ENCODE data around the gene CCT7. TPM values are rescaled to one million over a fixed set of nuclear protein-coding genes. Genes with fewer than 3 reads are reported as not detected.
"Not testable (repeated sequence)": the region's sequence is repeated elsewhere in the genome, so short reads cannot be mapped to it uniquely, and the experiment has no call there.

Gene CCT7
- total and polyA plus RNA-seq, 10 of the 15 experiments (the other 5 are each of a cell fraction or from before 2014, with no cell fraction given) = 206 to 598 (median 486) TPM

DNA sequence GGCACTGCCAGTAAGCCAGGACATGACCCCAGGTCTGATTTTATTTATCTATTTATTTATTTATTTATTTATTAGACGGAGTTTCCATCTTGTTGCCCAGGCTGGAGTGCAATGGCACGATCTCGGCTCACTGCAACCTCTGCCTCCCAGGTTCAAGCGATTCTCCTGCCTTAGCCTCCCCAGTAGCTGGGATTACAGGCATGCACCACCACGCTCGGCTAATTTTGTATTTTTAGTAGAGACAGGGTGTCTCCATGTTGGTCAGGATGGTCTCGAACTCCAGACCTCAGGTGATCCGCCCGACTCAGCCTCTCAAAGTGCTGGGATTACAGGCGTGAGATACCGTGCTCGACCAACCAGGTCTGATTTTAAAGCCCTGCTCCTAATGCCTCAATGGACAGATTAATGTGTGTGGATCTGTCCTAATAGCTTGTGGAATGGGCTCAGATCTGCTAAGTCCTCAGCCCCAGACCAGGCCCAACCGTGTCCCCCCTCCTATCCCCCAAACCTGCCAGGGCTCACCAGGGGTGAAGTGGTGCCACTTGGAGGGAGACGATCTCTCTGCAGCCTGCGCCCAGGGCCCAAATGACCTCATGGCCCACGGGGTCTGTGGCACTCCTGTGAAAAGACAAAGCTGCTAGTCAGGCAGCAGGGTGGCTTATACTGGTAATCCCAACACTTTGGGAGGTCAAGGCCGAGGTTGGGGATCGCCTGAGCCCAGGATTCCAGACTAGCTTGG, 28.8 kb downstream of the CCT7 start:
- H3K27me3 ChIP-seq (replicated peaks in 1 of 2; ENCODE audit: control insufficient read depth in 2 of 2, insufficient read depth in 2 of 2, low read length in 1 of 2); ATAC-seq; H3K4me2 ChIP-seq (ENCODE audit: control insufficient read depth, insufficient read depth); RAD21 ChIA-PET (ENCODE audit: unreplicated experiment); H3K4me1 ChIP-seq (ENCODE audit: control insufficient read depth, insufficient read depth, low read length); H3K9me3 ChIP-seq (replicated peaks; ENCODE audit: control insufficient read depth, insufficient read depth, low read length); H4K20me1 ChIP-seq (ENCODE audit: control insufficient read depth, insufficient read depth); FAIRE-seq; H3K27ac ChIP-seq (ENCODE audit: control insufficient read depth, insufficient read depth); DNase-seq (ENCODE audit: low read depth, low spot score); in situ Hi-C loops (cut with MboI); H3K79me2 ChIP-seq (ENCODE audit: control insufficient read depth, insufficient read depth, low read length); H2AFZ ChIP-seq (ENCODE audit: control insufficient read depth, low read depth, low read length); BruUV-seq (replicated peaks); intact Hi-C loops (cut with micrococcal nuclease; ENCODE audit: unreplicated experiment); H3K9ac ChIP-seq (ENCODE audit: control insufficient read depth, insufficient read depth, low read length); SMC1A ChIA-PET (ENCODE audit: uncharacterized antibody, unreplicated experiment); H3K4me3 ChIP-seq: not testable (repeated sequence)
- ChIA-PET CTCF (interaction anchor here (0.6 to 1.4 kb wide), 2 partner anchors 17 to 50 kb away, joined by 5 to 6 read pairs; no protein-coding TSS in a partner anchor), POLR2A (interaction anchor here (0.5 kb wide), 1 partner anchor 27 kb away, joined by 4 read pairs; no protein-coding TSS in a partner anchor)
- H3K36me3 ChIP-seq (ENCODE audit: control insufficient read depth in 2 of 2, insufficient read depth in 2 of 2, low read length in 1 of 2) = peaks cover 14 to 22% of the 10 kb centered on the region in 2 experiments; a peak in 3 of 4 replicates
- 93% methylated on average over 17 of the region's 18 CpGs for WGBS (ENCODE audit: insufficient coverage, insufficient replicate concordance, low lambda C conversion rate, missing lambda C conversion rate)

DNA sequence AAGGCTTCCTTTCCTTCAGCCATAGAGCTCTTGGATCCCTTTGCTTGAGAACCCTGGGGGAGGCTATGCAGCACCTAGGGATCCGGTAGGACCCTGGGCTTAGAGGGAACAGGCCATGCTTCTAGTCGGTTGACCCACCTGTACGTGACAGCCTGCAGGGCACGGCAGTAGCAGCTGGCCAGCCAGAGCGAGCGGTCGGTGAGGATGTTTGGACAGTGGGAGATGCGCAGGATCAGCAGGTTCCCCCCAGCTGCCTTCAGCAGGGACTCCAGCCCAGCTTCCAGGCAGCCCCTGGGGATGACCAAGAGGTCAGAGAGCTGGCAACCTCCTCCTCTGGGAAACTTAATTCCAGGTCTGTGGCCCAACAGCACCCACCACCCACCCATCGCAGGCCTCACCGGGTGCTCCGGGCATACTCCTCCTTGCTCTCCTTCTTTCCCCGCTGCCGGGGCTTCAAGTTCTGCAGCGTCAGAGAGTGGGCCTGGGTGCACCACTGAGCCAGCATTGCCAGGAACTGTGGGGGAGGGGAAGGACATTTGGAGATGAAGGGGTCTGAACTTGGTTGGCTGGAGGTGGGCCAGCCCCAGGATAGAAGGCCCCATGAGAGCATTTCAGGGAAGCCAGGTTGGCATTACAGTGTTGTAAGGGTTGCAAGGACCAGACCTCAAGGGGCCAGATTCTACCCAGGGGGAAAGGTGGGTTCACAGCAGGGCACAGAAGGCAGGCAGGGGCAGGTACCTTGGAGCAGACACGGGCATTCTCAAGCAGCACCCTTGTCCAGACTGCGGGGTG, 29.6 kb downstream of the CCT7 start:
- ChIA-PET RAD21 (ENCODE audit: unreplicated experiment) (no interaction called here), SMC1A (ENCODE audit: uncharacterized antibody, unreplicated experiment) (no interaction called here), CTCF (interaction anchor here (0.6 to 1.4 kb wide), 2 partner anchors 16 to 51 kb away, joined by 5 to 6 read pairs; no protein-coding TSS in a partner anchor), POLR2A (no interaction called here)
- no peaks in the 10 kb centered on the region for H3K9me3 ChIP-seq (replicated peaks; ENCODE audit: control insufficient read depth, insufficient read depth, low read length)
- ATAC-seq (no peak), DNase-seq (ENCODE audit: low read depth, low spot score) (no peak), FAIRE-seq (no peak)
- H4K20me1 ChIP-seq (ENCODE audit: control insufficient read depth, insufficient read depth) = no peaks in the 10 kb centered on the region; the same call in 1 of the 2 replicates
- WGBS (ENCODE audit: insufficient coverage, insufficient replicate concordance, low lambda C conversion rate, missing lambda C conversion rate) = 95% methylated on average over 15 of the region's 16 CpGs
- in situ Hi-C loops (cut with MboI) (no loop called here), intact Hi-C loops (cut with micrococcal nuclease; ENCODE audit: unreplicated experiment) (no loop called here)
- no peaks in the 10 kb centered on the region for H3K27me3 ChIP-seq (replicated peaks in 1 of 2; ENCODE audit: control insufficient read depth in 2 of 2, insufficient read depth in 2 of 2, low read length in 1 of 2)
- no peaks in the 10 kb centered on the region for H3K4me1 ChIP-seq (ENCODE audit: control insufficient read depth, insufficient read depth, low read length)
- BruUV-seq (replicated peaks) = no TSS peak
- no peak overlapping the region for H3K27ac ChIP-seq (ENCODE audit: control insufficient read depth, insufficient read depth)
- H3K9ac ChIP-seq (ENCODE audit: control insufficient read depth, insufficient read depth, low read length) = no peak overlapping the region
- H3K4me3 ChIP-seq = no peak overlapping the region
- H3K36me3 ChIP-seq (ENCODE audit: control insufficient read depth in 2 of 2, insufficient read depth in 2 of 2, low read length in 1 of 2) = peaks cover 14 to 19% of the 10 kb centered on the region in 2 experiments; a peak in 3 of 4 replicates
- H3K4me2 ChIP-seq (ENCODE audit: control insufficient read depth, insufficient read depth) = no peak overlapping the region
- no peak overlapping the region for H2AFZ ChIP-seq (ENCODE audit: control insufficient read depth, low read depth, low read length)
- no peaks in the 10 kb centered on the region; the same call in 1 of the 2 replicates for H3K79me2 ChIP-seq (ENCODE audit: control insufficient read depth, insufficient read depth, low read length)
- TF ChIP-seq RELA (IDR thresholded peaks at IDR 0.05; ENCODE audit: borderline replicate concordance, partially characterized antibody) = no peak
- no peak for TF ChIP-seq YBX1 (IDR thresholded peaks at IDR 0.05)
- TF ChIP-seq DPF2 (IDR thresholded peaks at IDR 0.05) = no peak
- TF ChIP-seq HDGF (IDR thresholded peaks at IDR 0.05) = no peak
- TF ChIP-seq, protein P1, sequence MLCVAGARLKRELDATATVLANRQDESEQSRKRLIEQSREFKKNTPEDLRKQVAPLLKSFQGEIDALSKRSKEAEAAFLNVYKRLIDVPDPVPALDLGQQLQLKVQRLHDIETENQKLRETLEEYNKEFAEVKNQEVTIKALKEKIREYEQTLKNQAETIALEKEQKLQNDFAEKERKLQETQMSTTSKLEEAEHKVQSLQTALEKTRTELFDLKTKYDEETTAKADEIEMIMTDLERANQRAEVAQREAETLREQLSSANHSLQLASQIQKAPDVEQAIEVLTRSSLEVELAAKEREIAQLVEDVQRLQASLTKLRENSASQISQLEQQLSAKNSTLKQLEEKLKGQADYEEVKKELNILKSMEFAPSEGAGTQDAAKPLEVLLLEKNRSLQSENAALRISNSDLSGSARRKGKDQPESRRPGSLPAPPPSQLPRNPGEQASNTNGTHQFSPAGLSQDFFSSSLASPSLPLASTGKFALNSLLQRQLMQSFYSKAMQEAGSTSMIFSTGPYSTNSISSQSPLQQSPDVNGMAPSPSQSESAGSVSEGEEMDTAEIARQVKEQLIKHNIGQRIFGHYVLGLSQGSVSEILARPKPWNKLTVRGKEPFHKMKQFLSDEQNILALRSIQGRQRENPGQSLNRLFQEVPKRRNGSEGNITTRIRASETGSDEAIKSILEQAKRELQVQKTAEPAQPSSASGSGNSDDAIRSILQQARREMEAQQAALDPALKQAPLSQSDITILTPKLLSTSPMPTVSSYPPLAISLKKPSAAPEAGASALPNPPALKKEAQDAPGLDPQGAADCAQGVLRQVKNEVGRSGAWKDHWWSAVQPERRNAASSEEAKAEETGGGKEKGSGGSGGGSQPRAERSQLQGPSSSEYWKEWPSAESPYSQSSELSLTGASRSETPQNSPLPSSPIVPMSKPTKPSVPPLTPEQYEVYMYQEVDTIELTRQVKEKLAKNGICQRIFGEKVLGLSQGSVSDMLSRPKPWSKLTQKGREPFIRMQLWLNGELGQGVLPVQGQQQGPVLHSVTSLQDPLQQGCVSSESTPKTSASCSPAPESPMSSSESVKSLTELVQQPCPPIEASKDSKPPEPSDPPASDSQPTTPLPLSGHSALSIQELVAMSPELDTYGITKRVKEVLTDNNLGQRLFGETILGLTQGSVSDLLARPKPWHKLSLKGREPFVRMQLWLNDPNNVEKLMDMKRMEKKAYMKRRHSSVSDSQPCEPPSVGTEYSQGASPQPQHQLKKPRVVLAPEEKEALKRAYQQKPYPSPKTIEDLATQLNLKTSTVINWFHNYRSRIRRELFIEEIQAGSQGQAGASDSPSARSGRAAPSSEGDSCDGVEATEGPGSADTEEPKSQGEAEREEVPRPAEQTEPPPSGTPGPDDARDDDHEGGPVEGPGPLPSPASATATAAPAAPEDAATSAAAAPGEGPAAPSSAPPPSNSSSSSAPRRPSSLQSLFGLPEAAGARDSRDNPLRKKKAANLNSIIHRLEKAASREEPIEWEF (IDR thresholded peaks at IDR 0.05; ENCODE audit: insufficient replicate concordance, low read depth, low read length) = no peak
- TF ChIP-seq, protein P2, sequence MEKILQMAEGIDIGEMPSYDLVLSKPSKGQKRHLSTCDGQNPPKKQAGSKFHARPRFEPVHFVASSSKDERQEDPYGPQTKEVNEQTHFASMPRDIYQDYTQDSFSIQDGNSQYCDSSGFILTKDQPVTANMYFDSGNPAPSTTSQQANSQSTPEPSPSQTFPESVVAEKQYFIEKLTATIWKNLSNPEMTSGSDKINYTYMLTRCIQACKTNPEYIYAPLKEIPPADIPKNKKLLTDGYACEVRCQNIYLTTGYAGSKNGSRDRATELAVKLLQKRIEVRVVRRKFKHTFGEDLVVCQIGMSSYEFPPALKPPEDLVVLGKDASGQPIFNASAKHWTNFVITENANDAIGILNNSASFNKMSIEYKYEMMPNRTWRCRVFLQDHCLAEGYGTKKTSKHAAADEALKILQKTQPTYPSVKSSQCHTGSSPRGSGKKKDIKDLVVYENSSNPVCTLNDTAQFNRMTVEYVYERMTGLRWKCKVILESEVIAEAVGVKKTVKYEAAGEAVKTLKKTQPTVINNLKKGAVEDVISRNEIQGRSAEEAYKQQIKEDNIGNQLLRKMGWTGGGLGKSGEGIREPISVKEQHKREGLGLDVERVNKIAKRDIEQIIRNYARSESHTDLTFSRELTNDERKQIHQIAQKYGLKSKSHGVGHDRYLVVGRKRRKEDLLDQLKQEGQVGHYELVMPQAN (conservative IDR thresholded peaks at IDR 0.05) = no peak
- TF ChIP-seq ZNF384 (IDR thresholded peaks at IDR 0.05; ENCODE audit: borderline replicate concordance, low read depth, low read length) = no peak
